ENCODE measurements around the gene PLCG2. TPM values are rescaled to one million over a fixed set of nuclear protein-coding genes. Genes with fewer than 3 reads are reported as not detected.
A peak's percentile ranks its signal among the peaks of the same experiment; 100 is the strongest.

PLCG2 gene
- total and polyA plus RNA-seq, 9 donors, result 3.3 to 16.4 (median 5.6) TPM

GRCh38 chr16:81868057-81868748, 89.1 kb downstream of the PLCG2 start:
- WGBS, 3 donors, result 88 to 91% (median 90%) methylated on average over 3 of the region's 3 CpGs
- intact Hi-C loops (cut with DNase I), result no loop called here
- H3K27ac ChIP-seq, result no peak overlapping the region

GRCh38 chr16:81869326-81869725, 90.2 kb downstream of the PLCG2 start:
- Histone ChIP-seq H3K4me1 (ENCODE audit: insufficient read depth) (no peaks in the 10 kb centered on the region), H3K27ac (no peak overlapping the region), H3K36me3 (no peaks in the 10 kb centered on the region), H3K9me3 (no peaks in the 10 kb centered on the region), H3K27me3 (no peaks in the 10 kb centered on the region), H3K4me3 (no peak overlapping the region)
- WGBS, 3 donors, result 74 to 94% (median 89%) methylated on average over 5 of the region's 5 CpGs
- intact Hi-C loops (cut with DNase I), result no loop called here
- DNase-seq, result no peak
- TF ChIP-seq CTCF (IDR thresholded peaks at IDR 0.05), result no peak
- TF ChIP-seq EP300 (IDR thresholded peaks at IDR 0.05), result no peak
- no peak for TF ChIP-seq POLR2A (IDR thresholded peaks at IDR 0.05)

More at GRCh38 chr16:81868057-81868748, 89.1 kb downstream of the PLCG2 start:
- H3K9me3 ChIP-seq, result no peaks in the 10 kb centered on the region
- H3K36me3 ChIP-seq, result no peaks in the 10 kb centered on the region
- no peak for DNase-seq
- no peaks in the 10 kb centered on the region for H3K4me1 ChIP-seq (ENCODE audit: insufficient read depth)
- H3K4me3 ChIP-seq, result no peak overlapping the region
- no peaks in the 10 kb centered on the region for H3K27me3 ChIP-seq
- TF ChIP-seq EP300 (IDR thresholded peaks at IDR 0.05) (no peak), POLR2A (IDR thresholded peaks at IDR 0.05) (no peak)

- Histone ChIP-seq H3K36me3 (no peaks in the 10 kb centered on the region), H3K27ac (no peak overlapping the region), H3K4me3 (no peak overlapping the region), H3K4me1 (ENCODE audit: insufficient read depth) (no peaks in the 10 kb centered on the region), H3K9me3 (no peaks in the 10 kb centered on the region), H3K27me3 (no peaks in the 10 kb centered on the region)
- intact Hi-C loops (cut with DNase I), result no loop called here
- WGBS, 3 donors, result 61 to 72% (median 66%) methylated on average over 4 of the region's 4 CpGs
- no peak for DNase-seq
- TF ChIP-seq CTCF (IDR thresholded peaks at IDR 0.05) (no peak), POLR2A (IDR thresholded peaks at IDR 0.05) (no peak), EP300 (IDR thresholded peaks at IDR 0.05) (no peak)
These were observed 94.1 kb downstream of the PLCG2 start for GRCh38 chr16:81873206-81873605.

GRCh38 chr16:81873843-81874752, 95.0 kb downstream of the PLCG2 start:
- Histone ChIP-seq H3K27me3 (no peaks in the 10 kb centered on the region), H3K9me3 (no peaks in the 10 kb centered on the region), H3K4me1 (ENCODE audit: insufficient read depth) (no peaks in the 10 kb centered on the region), H3K36me3 (no peaks in the 10 kb centered on the region), H3K27ac (no peak overlapping the region), H3K4me3 (no peak overlapping the region)
- peak in 1 of 5 donors; percentile 24 for DNase-seq
- intact Hi-C loops (cut with DNase I), result no loop called here
- 14 to 25% (median 23%) methylated on average over 6 of the region's 6 CpGs for WGBS, 3 donors
- TF ChIP-seq CTCF (IDR thresholded peaks at IDR 0.05) (no peak), EP300 (IDR thresholded peaks at IDR 0.05) (no peak)

Data from ovary (tissue), 9 donors.